Neural cell (in vitro differentiated cells): ENCODE results near the gene PGBD2.

Experiments
- CTCF ChIP-seq: fragments of 450-650 bp; IDR thresholded peaks from 2 replicates; pipeline ENCODE4 v1.5.1; 2014; ENCODE audit warnings: antibody characterized with exemption, mild to moderate bottlenecking, moderate library complexity; ENCODE audit not compliant: poor library complexity, severe bottlenecking
- EP300 ChIP-seq: fragments of 450-650 bp; conservative IDR thresholded peaks from 2 replicates; pipeline ENCODE4 v1.6.1; 2014; ENCODE audit warnings: antibody characterized with exemption, mild to moderate bottlenecking, moderate library complexity; ENCODE audit not compliant: poor library complexity, severe bottlenecking
- SMC3 ChIP-seq: fragments of 450-650 bp; conservative IDR thresholded peaks from 2 replicates; pipeline ENCODE4 v1.6.1; 2014; ENCODE audit warnings: antibody characterized with exemption, mild to moderate bottlenecking, moderate library complexity; ENCODE audit not compliant: poor library complexity

GRCh38 chr1:248862998-248863881, 42.8 kb upstream of the PGBD2 start:
- TF ChIP-seq SMC3 (no peak), EP300 (no peak), CTCF (no peak)
